ENCODE data around the gene ATF6B. TPM values are rescaled to one million over a fixed set of nuclear protein-coding genes. Genes with fewer than 3 reads are reported as not detected.

ATF6B gene
- total and polyA plus RNA-seq, 2 experiments from 2014 or later: 24.9 to 26.1 TPM

GRCh38 chr6:32167761-32168262 lies 39.8 kb upstream of the ATF6B start:
- H3K4me2 ChIP-seq: peak overlapping the region; percentile 89
- peaks cover 12% of the 10 kb centered on the region for H3K79me2 ChIP-seq (replicated peaks; ENCODE audit: insufficient read depth)
- H3K4me3 ChIP-seq: peak overlapping the region; percentile 64; the same call in 1 of the 2 replicates
- DNase-seq (ENCODE audit: low spot score) (no peak), ATAC-seq (no peak)
- H2AFZ ChIP-seq: no peak overlapping the region
- H3K4me1 Mint-ChIP-seq: peaks cover 19% of the 10 kb centered on the region
- H3K27me3 ChIP-seq (ENCODE audit: insufficient read depth): no peaks in the 10 kb centered on the region
- H3K36me3 Mint-ChIP-seq (ENCODE audit: low read depth): peaks cover 63% of the 10 kb centered on the region
- no peaks in the 10 kb centered on the region for H3K9me3 Mint-ChIP-seq
- peak overlapping the region; percentile 26; the same call in 1 of the 2 replicates for H3K27ac Mint-ChIP-seq
- peak overlapping the region; percentile 87; the same call in 1 of the 2 replicates for H3K27ac ChIP-seq (ENCODE audit: low read depth)
- H3F3A ChIP-seq (replicated peaks; ENCODE audit: low read depth): peaks cover 12% of the 10 kb centered on the region
- H4K20me1 ChIP-seq (replicated peaks; ENCODE audit: insufficient read depth): peaks cover 14% of the 10 kb centered on the region; the same call in 1 of the 2 replicates
- H3K9me2 ChIP-seq (ENCODE audit: insufficient read depth): no peaks in the 10 kb centered on the region
- no peaks in the 10 kb centered on the region; the same call in 1 of the 2 replicates for H3K36me3 ChIP-seq (ENCODE audit: insufficient read depth)
- no peak for TF ChIP-seq ZNF114 (CRISPR knock-in tag; IDR thresholded peaks at IDR 0.05)
- TF ChIP-seq EZH2phosphoT487 (IDR thresholded peaks at IDR 0.05; ENCODE audit: unreplicated experiment): no peak
- no peak for TF ChIP-seq ZNF462 (CRISPR knock-in tag; IDR thresholded peaks at IDR 0.05)
- TF ChIP-seq CREB1 (CRISPR knock-in tag; IDR thresholded peaks at IDR 0.05; ENCODE audit: low read depth): no peak
- TF ChIP-seq CTCF (conservative IDR thresholded peaks at IDR 0.05; ENCODE audit: low read depth in 2 of 2): no peak
- H3K27me3 Mint-ChIP-seq (ENCODE audit: insufficient read depth, low read depth, poor library complexity): peaks cover 10% of the 10 kb centered on the region
- peaks cover 12% of the 10 kb centered on the region for H3K4me1 ChIP-seq (ENCODE audit: insufficient read depth)
- no peak overlapping the region; the same call in 2 of the 3 replicates for H3K4me3 Mint-ChIP-seq

Data from GM23338 (cell line).